AG08395 (cell line): ENCODE measurements around the gene PCBP3.
A peak's percentile ranks its signal among the peaks of the same experiment; 100 is the strongest.
"Not testable (repeated sequence)": the region's sequence is repeated elsewhere in the genome, so short reads cannot be mapped to it uniquely, and the experiment has no call there.

Source experiments
- DNase-seq: peaks from one replicate; pipeline ENCODE4 v3.0.0; 2012; ENCODE audit warnings: mixed read lengths, low spot score

The PCBP3 gene

DNA sequence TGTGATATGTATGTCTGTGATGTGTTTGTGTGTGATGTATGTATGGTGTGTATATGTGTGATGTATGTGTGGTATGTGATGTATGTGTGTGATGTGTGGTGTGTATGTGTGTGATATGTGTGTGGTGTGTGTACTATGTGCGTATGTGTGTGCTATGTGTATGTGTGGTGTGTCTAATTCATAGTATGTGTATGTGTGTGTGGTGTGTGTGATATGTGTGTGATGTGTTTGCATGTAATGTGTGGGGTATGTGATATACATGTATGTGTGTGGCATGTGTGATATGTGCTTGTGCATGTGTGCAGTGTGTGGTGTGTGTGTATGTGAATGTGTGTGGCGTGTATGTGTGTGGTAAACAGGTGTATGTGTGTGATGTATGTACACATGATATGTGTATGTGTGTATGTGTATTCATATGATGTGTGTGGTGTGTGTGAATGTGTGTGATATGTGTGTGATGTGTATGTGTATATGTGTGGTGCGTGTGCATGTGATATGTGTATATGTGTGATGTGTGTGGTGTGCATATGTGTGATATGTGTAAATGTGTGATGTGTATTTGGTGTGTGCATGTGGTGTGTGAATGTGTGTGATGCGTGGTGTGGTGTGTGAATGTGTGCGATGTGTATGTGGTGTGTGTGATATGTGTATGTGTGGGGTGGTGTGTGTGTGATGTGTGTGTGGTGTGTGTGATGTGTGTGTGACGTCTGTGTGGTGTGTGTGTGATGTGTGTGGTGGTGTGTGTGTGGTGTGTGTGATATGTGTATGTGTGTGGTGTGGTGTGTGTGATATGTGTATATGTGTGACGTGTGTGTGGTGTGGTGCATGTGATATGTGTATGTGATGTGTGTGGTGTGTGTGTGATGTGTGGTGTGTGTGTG, 8.0 kb upstream of the PCBP3 start:
- DNase-seq: no peak

DNA sequence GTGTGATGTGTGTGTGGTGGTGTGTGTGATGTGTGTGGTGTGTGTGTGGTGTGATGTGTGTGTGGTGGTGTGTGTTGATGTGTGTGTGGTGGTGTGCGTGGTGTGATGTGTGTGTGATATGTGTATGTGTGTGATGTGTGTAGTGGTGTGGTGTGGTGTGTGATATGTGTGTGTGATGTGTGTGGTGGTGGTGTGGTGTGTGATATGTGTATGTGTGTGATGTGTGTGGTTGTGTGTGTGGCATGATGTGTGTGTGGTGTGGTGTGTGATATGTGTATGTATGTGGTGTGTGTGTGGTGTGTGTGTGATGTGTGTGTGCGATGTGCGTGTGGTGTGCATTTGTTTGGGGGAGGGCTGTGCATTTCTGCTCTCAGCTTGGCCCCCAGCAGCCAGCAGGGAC, 7.1 kb upstream of the PCBP3 start:
- DNase-seq: no peak

DNA sequence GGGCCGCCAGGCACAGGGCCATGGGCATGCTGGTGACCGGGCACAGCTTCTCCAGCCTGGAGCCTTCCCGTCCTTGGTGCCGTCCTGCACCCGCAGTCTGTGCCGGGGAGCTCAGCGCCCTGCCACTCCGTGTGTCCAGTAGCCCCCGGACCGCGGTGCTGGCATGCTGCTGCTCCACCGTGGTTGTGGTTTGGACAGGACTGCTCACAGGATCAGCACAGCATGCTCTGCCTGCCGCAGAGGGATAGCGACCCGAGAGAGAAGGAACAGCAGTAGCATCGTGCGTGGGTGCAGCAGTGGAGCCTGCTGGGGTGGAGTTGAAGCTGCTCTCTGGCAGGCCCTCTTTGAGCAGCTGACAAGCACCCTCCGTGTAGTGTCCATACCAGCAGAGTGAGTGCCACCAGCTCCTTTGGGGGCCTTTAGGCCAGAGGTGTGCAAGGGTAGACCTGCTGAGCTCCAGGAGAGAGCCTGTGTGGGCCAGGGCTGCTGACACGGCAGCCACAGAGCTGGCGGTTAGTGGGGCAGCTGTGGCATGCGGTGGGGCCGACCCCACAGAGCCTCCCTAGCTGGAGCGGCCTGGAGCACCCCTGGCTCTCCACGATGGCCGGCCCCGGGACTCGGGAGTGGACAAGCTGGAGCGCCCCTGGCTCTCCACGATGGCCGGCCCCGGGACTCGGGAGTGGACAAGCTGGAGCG, 6.4 kb upstream of the PCBP3 start:
- DNase-seq: no peak

DNA sequence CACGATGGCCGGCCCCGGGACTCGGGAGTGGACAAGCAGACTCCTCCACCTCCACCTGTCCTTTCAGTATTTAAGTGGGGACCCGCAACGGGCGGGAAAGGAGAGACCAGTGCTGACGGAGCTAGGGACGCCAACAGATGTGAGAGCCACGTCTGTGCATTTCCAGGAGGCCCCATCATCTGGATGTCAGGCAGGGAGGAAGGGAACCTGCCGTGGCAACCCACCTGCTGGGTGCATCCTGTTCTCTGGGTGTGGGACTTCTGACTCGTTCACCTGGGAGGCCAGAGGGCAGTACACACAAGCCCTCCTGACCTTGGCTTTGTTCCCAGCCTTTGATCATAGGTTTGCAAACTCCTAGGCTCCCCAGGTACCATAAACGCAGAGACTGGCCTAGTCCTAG, 5.6 kb upstream of the PCBP3 start:
- DNase-seq: no peak

DNA sequence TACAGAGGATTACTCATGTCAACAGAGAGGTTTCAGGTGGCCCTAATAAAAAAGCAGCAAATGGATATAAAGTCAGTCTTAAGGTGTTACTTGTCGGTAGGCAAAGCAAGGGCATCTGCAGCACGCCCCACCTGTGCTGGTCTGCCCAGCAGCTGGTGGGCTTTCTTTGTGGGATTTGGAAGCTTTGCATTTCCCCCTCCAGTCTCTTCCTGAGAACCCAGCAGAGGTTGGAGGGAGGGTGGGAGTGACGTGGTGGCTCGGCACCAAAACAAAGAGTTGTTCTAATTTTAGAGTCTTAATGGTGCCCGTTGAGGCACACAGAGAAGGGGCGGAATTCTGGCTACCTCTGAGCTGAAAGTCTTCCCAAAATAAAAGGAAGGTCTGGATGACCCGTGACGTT, 4.8 kb upstream of the PCBP3 start:
- no peak for DNase-seq

DNA sequence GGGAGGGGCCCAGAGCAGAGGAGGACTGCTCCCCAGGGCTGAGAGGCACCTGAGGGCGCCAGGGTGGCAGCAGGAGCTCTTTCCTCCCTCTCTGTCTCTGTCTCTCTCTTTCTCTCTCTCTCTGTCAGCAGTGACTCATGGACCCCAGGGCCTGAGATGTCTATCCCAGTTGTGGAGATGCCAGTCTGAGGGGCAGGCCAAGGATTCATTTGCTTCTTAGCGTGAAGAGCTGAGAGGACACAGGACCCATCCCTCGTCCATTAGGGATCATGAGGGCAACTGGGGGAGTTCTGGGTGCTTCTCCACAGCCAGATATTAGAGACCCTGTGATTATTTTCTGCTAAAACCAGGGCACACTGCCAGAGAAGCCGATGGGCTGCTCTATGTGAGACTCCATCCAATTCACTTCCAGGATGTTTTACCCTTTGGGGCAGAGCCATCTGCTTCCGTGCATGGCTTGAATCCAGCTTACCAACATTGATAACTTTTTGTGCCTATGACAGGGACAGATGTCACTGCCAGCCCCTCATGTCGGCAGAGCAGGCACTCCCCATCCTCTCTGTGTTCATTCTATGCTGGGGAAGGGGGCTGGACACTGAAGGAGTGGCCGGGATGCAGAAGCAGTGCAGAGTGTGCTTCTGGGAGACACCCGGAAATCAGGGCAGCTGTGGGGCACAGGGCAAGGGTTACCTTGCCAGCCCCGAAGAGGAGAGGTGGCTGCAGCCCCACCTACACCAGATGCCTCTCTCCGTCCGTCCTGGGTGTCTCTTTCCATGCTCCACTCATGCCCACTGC, 4.1 kb upstream of the PCBP3 start:
- no peak for DNase-seq

DNA sequence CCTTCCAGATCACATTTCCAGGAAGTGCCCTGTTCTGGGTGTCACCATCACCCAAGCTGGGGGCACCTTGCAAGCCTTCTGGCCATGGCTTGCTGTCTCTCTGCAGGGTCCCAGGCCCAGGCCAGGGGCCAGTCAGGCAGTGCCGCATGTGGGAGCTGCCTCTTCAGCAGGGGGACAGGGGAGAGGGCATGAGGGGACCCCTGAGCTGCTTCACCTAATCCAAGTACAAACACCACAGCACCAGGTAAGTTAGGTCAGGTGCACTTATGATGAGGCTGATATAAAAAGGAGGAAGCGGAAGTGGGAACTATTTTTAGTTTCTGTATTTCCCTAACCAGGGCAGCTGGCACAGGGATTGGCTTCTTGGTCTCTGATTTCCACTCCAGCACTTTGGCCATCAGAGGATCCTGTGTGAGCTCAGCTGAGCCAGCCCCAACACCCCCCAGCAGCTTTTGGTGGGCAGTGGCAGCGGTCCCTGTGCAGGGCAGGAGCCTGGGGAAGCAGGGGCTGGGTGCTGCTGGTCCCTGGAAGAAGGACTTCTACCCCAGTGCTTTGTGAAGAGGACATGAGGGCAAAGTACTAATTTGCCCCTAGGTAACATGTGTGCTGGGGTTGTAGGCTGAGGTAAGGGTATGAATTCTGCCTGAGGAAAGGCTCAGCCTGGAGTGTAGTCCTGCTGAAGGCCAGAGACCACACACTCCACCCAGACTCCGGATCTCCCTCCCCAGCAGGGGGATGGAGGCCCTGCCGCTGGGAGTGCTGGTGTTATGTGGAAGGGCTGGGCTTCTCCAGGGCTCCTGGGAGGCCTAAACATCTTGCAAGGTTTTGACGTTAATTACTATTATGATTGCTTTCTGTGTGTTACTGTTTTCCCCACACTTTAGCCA, 3.3 kb upstream of the PCBP3 start:
- DNase-seq: no peak

DNA sequence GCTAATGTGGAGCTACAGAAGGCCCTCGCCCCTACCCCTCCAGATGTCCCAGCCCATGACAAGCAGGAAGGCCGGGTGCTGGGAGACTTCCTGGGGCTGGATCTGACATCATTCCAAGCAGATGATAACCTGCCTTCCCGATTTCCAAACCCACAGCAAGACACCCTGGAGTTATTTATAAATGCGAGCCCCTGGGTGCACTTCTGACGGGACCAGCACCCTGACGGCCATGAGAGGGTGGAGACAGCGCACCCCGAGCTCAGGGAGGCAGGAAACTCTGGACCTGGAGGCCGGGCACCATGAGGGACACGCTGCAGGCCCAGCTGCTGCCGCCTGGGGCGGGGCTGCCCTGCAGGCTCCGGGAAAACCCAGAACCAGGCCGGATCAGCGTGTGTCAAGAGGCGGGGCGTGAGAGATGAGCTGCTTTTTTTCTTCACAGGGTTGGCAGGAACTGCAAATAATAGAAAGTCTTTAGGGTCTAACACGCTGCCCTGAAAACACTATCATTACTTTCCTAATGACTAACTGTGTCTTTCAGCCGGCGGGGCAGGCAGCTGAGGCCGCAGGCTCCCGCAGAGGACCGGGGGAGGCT, 2.5 kb upstream of the PCBP3 start:
- DNase-seq: peak; percentile 88

DNA sequence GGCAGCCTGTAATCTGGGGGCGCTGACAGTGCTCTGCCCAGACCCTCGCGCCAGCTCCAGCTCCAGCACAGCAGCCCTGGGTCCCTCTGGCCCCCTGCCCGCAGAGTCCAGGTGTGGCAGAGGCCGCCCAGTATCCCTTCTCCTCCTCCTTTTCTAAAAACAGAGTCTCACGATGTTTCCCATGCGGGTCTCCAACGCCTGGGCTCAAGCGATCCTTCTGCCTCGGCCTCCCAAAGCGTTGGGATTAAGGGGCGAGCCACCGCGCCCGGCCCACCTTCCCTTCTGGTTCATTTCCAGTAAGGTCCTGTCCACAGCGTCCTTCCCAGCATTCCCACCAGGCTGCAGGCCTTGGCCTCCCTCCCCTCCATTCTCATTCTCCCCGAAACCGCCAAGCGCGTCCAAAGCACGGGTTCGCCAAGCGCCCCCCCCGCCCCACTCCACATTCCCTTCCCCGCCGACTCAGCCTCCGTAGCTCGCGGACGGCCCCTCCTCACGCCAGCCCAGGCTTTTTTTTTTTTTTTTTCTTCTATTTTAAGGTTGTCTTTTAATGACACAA, 2.0 kb upstream of the PCBP3 start:
- no peak for DNase-seq

DNA sequence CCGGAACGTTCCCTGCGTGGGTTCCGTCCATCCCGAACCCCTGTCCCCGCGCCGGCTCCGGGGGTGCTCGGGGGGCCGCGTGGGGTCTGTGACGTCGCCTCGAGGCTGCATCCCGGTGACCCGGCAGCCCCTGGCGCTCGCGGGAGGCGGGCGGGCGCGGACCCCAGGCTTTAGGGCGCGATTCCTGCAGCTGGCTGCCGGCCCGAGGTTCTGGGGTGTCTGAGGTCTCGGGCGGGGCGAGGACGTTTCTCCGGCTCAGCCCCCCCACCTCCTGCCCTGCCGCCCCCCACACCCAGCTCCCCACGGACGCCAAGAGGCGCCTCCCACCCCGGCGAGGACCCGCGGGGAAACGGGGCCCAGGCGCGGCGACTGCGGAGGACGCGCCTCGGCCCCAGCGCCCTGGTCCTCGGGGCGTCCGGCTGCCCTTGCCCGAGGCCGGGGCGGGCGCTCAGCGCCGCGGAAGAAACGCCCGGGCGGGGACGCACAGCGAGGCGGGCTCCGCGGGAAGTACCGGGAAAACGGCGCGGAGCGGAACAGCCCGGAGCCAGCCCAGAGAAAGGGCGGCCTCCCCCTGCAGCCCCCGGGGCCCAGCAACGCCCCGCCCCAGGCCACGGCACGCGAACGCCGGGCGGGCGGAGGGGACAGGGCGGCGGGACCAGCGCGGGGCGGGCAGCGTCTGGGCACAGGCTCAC, 1.3 kb upstream of the PCBP3 start:
- no peak for DNase-seq

DNA sequence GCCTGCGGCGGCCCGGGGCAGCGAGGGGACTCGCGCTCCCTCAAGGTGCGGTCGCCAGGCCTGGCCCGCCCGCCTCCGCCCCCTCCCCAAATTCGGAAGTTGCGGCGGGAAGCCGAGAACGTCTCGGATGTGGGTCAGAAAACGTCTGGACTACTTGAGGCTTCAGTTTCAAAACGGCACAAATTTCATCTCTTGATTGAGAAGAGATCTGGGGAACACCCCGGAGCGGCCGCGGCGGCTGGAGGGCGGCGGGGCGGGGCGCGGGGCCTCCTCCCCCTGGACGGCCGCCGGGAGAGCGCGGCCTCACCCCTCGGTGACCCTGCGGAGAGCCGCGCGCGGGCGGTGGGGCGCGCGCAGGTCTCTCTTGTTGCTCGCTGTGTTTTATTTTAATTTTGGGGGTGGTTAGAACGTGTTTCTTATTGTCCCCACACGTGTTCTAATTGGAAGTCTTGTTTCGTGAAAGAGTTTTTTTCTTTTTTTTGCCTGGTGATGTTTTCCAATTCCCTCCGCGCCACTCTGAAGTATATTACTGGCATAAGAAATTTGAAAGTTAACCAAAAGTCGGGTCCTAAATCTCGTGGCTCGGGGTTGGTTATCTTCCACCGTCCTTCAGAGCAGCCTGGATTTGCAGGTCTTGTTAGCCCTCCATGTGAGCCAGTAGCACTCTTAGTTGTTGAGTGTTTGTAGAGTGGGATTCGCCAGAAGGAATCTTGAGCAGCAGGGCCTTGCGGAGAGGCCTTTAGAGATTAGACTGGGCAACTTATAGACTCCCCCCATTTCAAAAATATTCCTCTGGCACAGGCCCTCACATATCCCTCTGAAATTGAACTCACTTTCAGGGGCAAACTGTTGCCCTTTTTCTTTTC, 749 bp downstream of the PCBP3 start:
- peak; percentile 39 for DNase-seq

DNA sequence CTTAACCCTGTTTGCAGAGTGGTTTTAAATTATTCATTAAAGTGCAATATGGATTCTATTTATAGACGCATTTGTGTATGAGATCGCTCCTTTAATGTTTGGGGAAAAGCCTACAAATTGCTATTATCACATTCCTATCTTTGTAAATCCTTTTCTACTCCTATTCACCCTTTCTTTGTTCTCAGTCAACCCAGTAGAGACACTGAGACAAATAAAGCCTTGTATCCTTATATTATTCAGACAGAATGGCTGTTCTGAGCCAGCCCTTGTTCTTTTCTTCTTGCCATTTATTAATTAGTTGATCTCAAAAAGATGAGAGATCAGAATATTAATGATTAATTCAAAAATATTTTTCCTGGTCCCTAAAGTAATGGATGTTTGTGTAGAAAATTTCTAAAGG, 8.4 kb downstream of the PCBP3 start:
- DNase-seq: no peak

DNA sequence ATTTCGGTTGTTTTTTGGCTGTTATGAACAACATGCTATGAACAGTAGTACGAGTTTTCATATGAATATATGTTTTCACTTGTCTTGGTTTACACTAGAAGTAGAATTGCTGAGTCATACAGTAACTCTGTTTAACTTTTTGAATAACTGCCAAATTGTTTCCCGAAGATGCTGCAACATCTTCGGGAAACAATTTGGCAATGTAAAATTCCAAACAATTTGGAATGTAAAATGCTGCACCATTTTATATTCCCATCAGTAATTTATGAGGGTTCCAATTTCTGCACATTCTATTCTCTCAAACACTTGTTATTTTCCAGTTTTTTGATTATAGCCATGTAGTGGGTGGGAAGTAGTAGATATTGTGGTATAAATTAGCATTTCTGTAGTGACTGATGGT, 11.6 kb downstream of the PCBP3 start:
- DNase-seq: peak; percentile 38

DNA sequence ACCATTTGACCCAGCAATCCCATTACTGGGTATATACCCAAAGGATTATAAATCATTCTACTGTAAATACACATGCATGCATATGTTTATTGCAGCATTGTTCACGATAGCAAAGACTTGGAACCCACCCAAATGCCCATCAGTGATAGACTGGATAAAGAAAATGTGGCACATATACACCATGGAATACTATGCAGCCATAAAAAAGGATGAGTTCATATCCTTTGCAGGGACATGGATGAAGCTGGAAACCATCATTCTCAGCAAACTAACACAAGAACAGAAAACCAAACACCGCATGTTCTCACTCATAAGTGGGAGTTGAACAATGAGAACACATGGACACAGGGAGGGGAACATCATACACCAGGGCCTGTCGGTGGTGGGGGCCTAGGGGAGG, 12.6 kb downstream of the PCBP3 start:
- not testable (repeated sequence) for DNase-seq

DNA sequence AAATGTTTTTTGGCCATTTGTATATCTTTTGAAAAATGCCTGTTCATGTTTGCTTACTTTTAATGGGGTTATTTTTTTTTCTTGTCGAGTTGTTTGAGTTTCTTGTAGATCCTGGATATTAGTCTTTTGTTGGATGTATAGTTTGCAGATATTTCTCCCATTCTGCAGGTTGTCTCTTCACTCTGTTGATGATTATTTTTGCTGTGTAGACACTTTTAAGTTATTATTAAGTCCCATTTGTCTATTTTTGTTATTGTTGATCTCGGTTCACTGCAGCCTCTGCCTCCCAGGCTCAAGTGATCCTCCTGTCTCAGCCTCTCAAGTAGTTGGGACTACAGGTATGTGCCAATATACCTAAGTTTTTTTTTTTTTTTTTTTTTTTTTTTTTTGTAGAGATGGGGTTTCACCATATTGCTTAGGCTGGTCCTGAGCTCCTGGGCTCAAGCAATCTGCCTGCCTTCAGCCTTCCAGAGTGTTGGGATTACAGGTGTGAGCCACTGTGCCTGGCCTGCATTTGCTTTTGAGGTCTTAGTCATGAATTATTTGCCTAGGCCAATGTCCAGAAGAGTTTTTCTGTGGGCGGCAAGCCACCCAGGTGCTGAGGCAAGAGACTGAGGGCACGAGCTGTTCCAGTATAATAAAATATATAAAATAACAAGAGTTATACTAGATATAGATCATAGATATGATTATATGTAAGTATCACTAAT, 18.5 kb downstream of the PCBP3 start:
- not testable (repeated sequence) for DNase-seq

DNA sequence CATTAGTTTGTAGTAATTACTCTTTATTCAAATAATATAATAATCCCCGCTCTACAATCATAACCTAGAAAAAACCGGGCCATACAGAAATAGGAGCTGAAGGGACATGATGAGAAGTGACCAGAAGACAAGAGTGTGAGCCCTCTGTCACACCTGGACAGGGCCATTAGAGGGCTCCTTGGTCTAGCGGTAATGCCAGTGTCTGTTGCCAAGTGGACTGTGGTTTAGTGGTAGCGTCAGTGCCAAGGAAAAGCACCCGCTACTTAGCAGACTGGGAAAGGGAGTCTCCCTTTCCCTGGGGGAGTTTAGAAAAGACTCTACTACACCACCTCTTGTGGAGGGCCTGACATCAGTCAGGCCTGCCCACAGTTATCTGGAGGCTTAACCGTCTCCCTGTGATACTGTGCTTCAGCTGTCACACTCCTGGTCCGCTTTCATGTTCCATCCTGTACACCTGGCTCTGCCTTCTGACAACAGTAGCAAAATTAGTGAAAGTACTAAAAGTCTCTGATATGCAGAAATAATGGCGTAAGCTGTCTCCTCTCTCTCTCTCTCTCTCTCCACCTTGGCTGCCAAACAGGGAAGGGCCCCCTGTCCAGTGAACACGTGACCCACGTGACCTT, 19.2 kb downstream of the PCBP3 start:
- not testable (repeated sequence) for DNase-seq

DNA sequence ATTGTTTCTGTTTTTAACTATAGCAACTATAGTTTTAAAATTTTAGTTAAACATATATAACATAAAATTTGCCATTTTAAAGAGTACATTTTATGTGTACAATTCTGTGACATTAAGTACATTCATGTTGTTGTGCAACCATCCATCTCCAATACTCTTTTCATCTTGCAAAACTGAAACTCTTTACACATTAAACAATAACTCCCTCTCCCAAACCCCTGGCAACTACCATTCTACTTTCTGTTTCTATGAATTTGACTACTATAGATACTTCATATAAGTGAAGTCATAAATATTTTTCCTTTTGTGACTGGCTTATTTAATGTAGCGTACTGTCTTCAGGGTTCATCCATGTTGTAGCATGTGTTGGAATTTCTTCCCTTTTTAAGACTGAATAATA, 25.9 kb downstream of the PCBP3 start:
- DNase-seq: no peak

DNA sequence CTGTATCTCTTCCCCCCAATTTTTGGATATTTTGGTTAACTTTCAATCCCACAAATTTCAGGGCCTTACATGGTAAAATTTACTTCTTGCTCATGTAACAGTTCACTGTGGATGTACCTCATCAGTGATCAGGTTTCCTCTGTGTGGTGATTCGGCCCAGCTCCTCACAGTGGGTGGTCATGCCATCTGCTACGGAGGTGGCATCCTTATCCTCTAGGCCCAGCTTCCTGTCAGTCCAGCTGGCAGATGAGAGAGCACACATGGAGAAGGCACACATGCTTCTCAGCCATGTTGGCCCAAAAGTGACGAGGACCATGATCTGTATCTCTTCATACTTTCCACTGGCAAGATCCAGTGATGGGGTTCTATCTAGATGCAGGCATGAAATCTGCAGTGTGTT, 27.2 kb downstream of the PCBP3 start:
- no peak for DNase-seq
